ENCODE results near the gene LDHB. TPM values are rescaled to one million over a fixed set of nuclear protein-coding genes. Genes with fewer than 3 reads are reported as not detected.
A peak's percentile ranks its signal among the peaks of the same experiment; 100 is the strongest.
"Not testable (repeated sequence)": the region's sequence is repeated elsewhere in the genome, so short reads cannot be mapped to it uniquely, and the experiment has no call there.

Gene LDHB
- total RNA-seq, 2 experiments from 2014 or later: 911 to 954 TPM

DNA sequence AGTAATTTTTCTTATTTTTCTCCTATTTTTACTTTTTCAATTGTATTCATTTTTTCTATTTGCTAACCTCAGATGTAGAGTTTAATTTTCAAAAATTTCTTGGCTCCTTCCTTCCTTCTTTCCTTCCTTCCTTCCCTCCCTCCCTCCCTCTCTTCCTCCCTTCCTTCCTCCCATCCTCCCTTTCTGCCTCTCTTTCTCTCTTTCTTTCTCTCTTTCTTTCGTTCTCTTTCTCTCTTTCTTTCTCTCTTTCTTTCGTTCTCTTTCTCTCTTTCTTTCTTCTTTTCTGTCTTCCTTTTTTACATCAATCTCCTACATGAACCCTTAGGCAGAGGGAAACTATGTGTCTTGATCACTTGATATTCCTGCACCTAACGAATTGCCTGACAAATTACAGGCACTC, 40.6 kb downstream of the LDHB start:
- no peak overlapping the region for H3K4me3 Mint-ChIP-seq
- POLR2A ChIA-PET: no interaction called here
- no peaks in the 10 kb centered on the region for H3K27me3 Mint-ChIP-seq
- peaks cover 3% of the 10 kb centered on the region for H3K36me3 Mint-ChIP-seq
- peak overlapping the region; percentile 5 for H3K27ac Mint-ChIP-seq
- H3K9me3 Mint-ChIP-seq: peaks cover 2% of the 10 kb centered on the region
- H3K4me1 Mint-ChIP-seq: peaks cover 27% of the 10 kb centered on the region
- ATAC-seq (ENCODE audit: low read depth) (no peak), DNase-seq (no peak)

DNA sequence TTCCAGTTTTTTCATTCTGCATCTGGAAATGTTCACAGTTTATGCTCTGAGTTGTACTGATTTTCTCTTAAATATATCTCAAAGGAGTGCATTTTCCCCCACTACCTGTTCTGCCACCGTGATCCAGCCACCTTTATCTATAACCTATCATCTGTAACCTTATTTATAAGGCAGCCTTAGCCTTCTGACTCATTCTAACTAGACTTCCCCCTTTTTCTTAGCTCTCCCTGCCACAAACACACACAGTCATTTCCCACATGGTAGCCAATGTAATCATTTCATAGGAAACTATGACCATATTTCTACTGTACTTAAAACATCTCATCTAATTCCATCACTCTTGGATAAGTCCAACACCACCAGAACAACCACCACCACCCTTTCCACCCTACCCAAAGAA, 42.2 kb downstream of the LDHB start:
- Mint-ChIP-seq H3K27me3 (no peaks in the 10 kb centered on the region), H3K4me1 (peaks cover 27% of the 10 kb centered on the region), H3K36me3 (peaks cover 3% of the 10 kb centered on the region), H3K9me3 (no peaks in the 10 kb centered on the region), H3K4me3 (peak overlapping the region; percentile 19), H3K27ac (peak overlapping the region; percentile 62)
- ATAC-seq (ENCODE audit: low read depth) (peak; percentile 69), DNase-seq (no peak)
- POLR2A ChIA-PET: interaction anchor here (1.0 to 1.2 kb wide), 2 partner anchors 35 to 42 kb away, joined by 3 read pairs; partner anchors contain the start of gene LDHB

GRCh38 chr12:21614506-21614905, 43.1 kb downstream of the LDHB start:
- Mint-ChIP-seq H3K4me3 (peak overlapping the region; percentile 19), H3K27me3 (no peaks in the 10 kb centered on the region), H3K4me1 (peaks cover 27% of the 10 kb centered on the region), H3K9me3 (no peaks in the 10 kb centered on the region), H3K27ac (peak overlapping the region; percentile 57), H3K36me3 (peaks cover 3% of the 10 kb centered on the region)
- ATAC-seq (ENCODE audit: low read depth): peak; percentile 60
- POLR2A ChIA-PET: no interaction called here
- no peak for DNase-seq

DNA sequence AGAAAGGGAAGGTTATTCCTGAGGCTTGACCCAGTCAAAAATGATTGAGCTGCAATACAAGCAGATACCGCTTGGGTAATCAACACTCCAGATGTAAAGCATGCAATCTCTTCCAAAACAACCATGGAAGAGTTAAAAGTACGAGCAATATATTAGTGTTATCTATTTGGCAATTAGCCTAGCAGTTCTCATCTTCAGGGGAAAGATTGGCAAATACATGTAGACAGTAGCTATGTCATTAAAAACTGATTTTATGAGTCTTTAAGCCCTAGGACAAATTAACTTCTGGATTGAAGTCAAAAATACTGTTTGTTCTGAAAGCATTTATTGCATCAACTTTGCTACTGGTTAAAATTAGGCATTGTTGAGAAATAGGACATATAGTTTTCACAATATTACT, 43.7 kb downstream of the LDHB start:
- Mint-ChIP-seq H3K27me3 (no peaks in the 10 kb centered on the region), H3K9me3 (no peaks in the 10 kb centered on the region), H3K4me1 (peaks cover 26% of the 10 kb centered on the region), H3K36me3 (peaks cover 3% of the 10 kb centered on the region), H3K27ac (no peak overlapping the region), H3K4me3 (no peak overlapping the region)
- ATAC-seq (ENCODE audit: low read depth) (no peak), DNase-seq (no peak)
- POLR2A ChIA-PET: interaction anchor here (0.8 kb wide), 1 partner anchor 44 kb away, joined by 3 read pairs; the partner anchor contains the start of gene LDHB

DNA sequence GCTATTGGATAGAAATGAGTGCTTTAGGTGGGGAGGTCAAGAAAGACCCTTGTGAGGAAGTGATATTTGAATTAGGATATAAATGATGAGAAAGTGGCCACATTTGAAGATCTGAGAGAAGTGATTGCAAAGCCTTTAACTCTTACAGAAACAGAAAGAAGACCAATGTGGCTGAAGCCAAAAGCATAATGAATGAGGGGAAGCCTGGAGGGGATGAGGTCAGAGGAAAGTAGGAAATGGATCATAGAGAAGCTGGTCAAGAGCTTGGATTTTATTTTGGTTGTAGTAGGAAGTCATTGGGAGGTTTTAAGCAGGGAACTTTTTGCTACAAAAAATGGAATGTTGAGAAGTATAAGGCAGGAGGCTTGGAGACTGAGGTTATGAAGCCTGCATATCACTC, 49.4 kb downstream of the LDHB start:
- Mint-ChIP-seq H3K4me1 (peaks cover 3% of the 10 kb centered on the region), H3K36me3 (no peaks in the 10 kb centered on the region), H3K27ac (no peak overlapping the region), H3K4me3 (no peak overlapping the region), H3K9me3 (no peaks in the 10 kb centered on the region), H3K27me3 (peaks cover 3% of the 10 kb centered on the region)
- POLR2A ChIA-PET: no interaction called here
- ATAC-seq (ENCODE audit: low read depth): no peak
- no peak for DNase-seq

- Mint-ChIP-seq H3K27ac (no peak overlapping the region), H3K4me1 (no peaks in the 10 kb centered on the region), H3K4me3 (no peak overlapping the region), H3K36me3 (no peaks in the 10 kb centered on the region), H3K27me3 (peaks cover 8% of the 10 kb centered on the region), H3K9me3 (no peaks in the 10 kb centered on the region)
- DNase-seq (no peak), ATAC-seq (ENCODE audit: low read depth) (no peak)
- POLR2A ChIA-PET: no interaction called here
These were observed 49.9 kb downstream of the LDHB start for GRCh38 chr12:21607701-21608100.

GRCh38 chr12:21606175-21606574, 51.5 kb downstream of the LDHB start:
- Mint-ChIP-seq H3K4me1 (no peaks in the 10 kb centered on the region), H3K27ac (no peak overlapping the region), H3K36me3 (no peaks in the 10 kb centered on the region), H3K4me3 (no peak overlapping the region), H3K9me3 (no peaks in the 10 kb centered on the region), H3K27me3 (peaks cover 10% of the 10 kb centered on the region)
- ATAC-seq (ENCODE audit: low read depth) (no peak), DNase-seq (no peak)
- POLR2A ChIA-PET: no interaction called here

DNA sequence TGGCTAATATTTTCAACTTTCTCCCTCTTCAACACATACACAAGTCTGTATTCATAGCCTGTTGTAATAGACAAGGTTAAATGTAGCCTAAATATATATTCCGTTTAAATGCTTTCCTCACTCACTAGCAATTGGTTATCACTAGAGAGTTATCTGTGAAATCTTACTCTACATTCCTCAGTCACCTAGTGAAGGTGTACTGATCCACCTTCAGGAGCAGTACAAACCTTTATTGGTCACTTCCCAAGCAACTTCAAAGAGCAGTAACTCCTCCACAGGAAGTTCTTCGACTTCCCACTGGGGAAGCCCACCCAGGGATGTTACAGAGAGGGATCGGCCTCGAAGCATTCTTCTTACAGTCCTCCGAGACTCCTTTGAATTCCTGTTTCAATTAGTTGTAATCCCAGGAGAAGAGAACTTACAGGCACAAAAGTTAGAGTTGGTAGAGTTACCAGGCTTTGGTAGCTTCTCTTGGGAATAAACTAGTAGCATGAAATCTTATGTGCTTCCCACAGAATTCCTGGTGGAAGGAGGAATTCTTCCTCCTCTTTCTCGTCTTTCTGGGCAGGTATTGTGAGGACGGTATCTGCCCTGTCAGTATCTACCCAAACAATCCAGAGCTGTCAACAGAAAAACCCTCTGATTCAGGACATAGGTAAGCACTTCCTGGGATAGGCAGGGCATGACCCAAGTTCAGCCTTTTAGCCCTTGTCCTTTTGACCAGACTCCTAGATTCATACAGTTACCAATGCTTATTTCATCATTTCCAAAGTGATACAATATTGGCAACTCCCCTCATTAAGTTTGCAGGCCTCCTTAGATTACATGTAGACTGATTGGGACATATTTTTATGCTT, 53.2 kb downstream of the LDHB start, which contains the start of gene GYS2:
Gene GYS2 (minus strand): TSS at position 603 of the 857 bp plus-strand sequence. CDS start 255 bp downstream, at position 348.
- Mint-ChIP-seq H3K4me3 (no peak within 1 kb of the TSS), H3K27ac (no peak within 1 kb of the TSS), H3K9me3 (no peaks in the 10 kb centered on the region), H3K36me3 (no peaks in the 10 kb centered on the region), H3K4me1 (no peaks in the 10 kb centered on the region), H3K27me3 (peaks cover 11% of the 10 kb centered on the region)
- DNase-seq (no peak), ATAC-seq (ENCODE audit: low read depth) (no peak)
- POLR2A ChIA-PET: no interaction called here

DNA sequence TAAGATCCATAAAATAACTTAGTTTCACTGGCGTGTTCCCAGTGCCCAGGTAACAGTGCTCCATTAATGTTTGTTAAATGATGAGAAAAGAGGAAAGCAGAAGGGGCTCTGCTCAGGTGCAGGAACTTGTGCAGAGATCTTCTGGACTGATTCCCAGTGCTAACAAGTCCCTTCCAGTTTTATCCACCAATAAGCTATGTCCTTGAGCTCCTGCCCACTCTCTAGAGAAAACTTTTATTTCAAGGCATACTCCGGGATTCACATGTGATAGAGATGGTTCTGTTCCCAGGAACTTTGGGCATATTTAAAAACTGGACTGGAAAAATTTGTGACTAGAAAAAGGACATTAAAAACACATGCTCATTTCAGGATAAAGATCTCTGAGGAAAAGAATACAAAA, 54.9 kb downstream of the LDHB start:
- no peak overlapping the region for H3K27ac Mint-ChIP-seq
- H3K4me1 Mint-ChIP-seq: no peaks in the 10 kb centered on the region
- no peak for ATAC-seq (ENCODE audit: low read depth)
- no peaks in the 10 kb centered on the region for H3K9me3 Mint-ChIP-seq
- no peaks in the 10 kb centered on the region for H3K36me3 Mint-ChIP-seq
- H3K27me3 Mint-ChIP-seq: peaks cover 11% of the 10 kb centered on the region
- DNase-seq: no peak
- no peak overlapping the region for H3K4me3 Mint-ChIP-seq
- POLR2A ChIA-PET: no interaction called here

GRCh38 chr12:21600196-21600595, 57.4 kb downstream of the LDHB start:
- POLR2A ChIA-PET: no interaction called here
- ATAC-seq (ENCODE audit: low read depth) (no peak), DNase-seq (no peak)
- Mint-ChIP-seq H3K27ac (no peak overlapping the region), H3K4me1 (no peaks in the 10 kb centered on the region), H3K4me3 (no peak overlapping the region), H3K27me3 (peaks cover 8% of the 10 kb centered on the region), H3K9me3 (no peaks in the 10 kb centered on the region), H3K36me3 (no peaks in the 10 kb centered on the region)

DNA sequence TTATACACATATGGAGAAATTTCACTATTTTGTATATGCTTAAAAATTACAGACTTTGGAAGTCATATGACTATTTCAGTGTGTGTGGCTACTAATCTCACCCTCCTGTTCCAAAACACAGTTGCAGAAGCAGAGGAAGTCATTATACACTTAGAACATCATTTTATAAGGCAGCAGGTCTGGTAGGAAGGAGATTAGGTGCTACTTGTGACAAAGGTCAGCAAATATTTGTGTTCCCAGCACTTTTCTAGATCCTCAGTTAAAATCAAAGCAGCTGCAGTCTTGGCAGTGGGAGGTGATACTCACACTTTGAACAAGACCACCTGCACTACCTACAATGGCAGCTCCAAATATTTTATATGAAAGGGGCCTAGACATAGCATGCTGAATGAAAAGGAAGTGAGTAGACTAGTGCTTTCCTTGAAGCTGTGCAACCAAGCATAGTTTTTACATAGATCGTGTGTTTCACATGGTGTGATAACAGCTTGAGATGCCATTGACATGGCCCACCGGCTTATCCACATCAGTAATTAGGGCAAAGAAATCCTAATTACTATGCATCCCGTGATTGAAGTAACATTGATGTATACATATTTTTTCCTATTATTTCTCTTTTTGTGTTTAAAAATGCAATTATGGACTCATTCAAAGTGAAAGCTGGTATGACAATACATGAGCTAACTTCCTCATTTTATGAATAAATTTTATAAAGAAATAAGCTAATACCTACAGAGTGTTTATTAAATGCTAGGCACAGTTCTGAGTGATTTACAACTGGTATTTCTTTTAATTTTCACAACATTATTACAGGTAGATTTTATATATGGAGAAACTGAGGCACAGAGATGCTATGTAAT, 58.3 kb downstream of the LDHB start:
- POLR2A ChIA-PET: no interaction called here
- Mint-ChIP-seq H3K27ac (no peak overlapping the region), H3K36me3 (no peaks in the 10 kb centered on the region), H3K9me3 (no peaks in the 10 kb centered on the region), H3K27me3 (peaks cover 8% of the 10 kb centered on the region), H3K4me1 (no peaks in the 10 kb centered on the region), H3K4me3 (no peak overlapping the region)
- DNase-seq (no peak), ATAC-seq (ENCODE audit: low read depth) (no peak)

DNA sequence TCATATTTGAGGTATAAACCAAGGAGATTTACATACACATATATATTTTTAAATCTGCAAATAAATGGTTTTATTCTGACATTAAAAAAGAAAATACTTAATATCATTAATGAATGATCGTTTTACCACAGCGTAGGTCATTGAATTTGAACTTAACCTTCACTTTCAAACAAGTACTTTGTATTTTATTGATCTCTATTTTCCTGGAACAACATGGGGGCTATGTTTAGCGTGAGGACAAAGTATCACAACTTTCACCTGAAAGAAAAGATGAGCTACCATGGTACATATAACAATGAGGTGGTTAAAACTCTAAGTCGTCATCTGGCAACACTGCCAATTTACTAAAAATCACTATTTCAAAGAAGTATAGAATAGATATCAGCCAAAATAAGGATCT, 59.0 kb downstream of the LDHB start:
- Mint-ChIP-seq H3K36me3 (no peaks in the 10 kb centered on the region), H3K4me1 (no peaks in the 10 kb centered on the region), H3K27me3 (peaks cover 8% of the 10 kb centered on the region), H3K9me3 (no peaks in the 10 kb centered on the region), H3K27ac (no peak overlapping the region), H3K4me3 (no peak overlapping the region)
- no peak for ATAC-seq (ENCODE audit: low read depth)
- POLR2A ChIA-PET: no interaction called here
- no peak for DNase-seq

GRCh38 chr12:21595356-21595755, 62.3 kb downstream of the LDHB start:
- POLR2A ChIA-PET; H3K4me1 Mint-ChIP-seq; H3K9me3 Mint-ChIP-seq; H3K4me3 Mint-ChIP-seq; H3K27me3 Mint-ChIP-seq; ATAC-seq (ENCODE audit: low read depth); DNase-seq; H3K27ac Mint-ChIP-seq; H3K36me3 Mint-ChIP-seq: not testable (repeated sequence)

DNA sequence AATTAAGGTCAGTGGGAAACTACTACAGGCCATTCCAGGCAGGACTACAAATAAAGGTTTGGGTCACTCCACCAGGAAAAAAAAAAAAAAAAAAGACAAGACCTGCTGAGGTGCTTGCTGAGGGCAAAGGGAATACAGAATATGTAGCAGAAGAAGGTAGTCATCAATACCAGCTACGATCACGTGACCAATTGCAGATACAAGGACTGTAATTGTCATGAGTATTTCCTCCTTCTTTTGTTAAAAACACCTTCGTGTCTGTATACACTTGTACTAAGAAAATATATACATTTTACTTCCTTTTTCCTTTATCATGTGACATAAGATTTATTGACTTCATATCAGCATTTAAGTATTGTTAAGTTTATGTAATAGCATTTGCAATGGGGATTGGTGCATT, 72.2 kb downstream of the LDHB start:
- ATAC-seq (ENCODE audit: low read depth) (no peak), DNase-seq (no peak)
- POLR2A ChIA-PET: no interaction called here
- Mint-ChIP-seq H3K4me3 (no peak overlapping the region), H3K36me3 (no peaks in the 10 kb centered on the region), H3K4me1 (no peaks in the 10 kb centered on the region), H3K9me3 (peaks cover 5% of the 10 kb centered on the region), H3K27me3 (peaks cover 2% of the 10 kb centered on the region), H3K27ac (no peak overlapping the region)

Data from activated naive CD8-positive, alpha-beta T cell treated with anti-CD3 and anti-CD28 coated beads, Interleukin-2, amount 10 ng/mL, durations not matched to agents 7 days and 5 days (primary cell).